SK-N-SH (cell line): ENCODE results near the gene PTPRD. TPM values are rescaled to one million over a fixed set of nuclear protein-coding genes. Genes with fewer than 3 reads are reported as not detected.

Experiments used
- CTCF ChIA-PET: fragments of 300-600, 350-600 bp; formaldehyde crosslinking; extraction: SDS; loops from one replicate; lab custom pipeline; 2021; lab: Yijun Ruan, JAX
- POLR2A ChIA-PET: fragments of 350-600 bp; sonication (Branson Sonifier 250); formaldehyde crosslinking; extraction: SDS; loops from one replicate; lab custom pipeline; 2020; ENCODE audit warnings: antibody characterized with exemption, inconsistent platforms; lab: Yijun Ruan, JAX
- DNase-seq: peaks from one replicate; pipeline ENCODE4 v3.0.0; 2012
- H2AFZ ChIP-seq: fragments of 200-600 bp; sonication (generic); 2 replicates; pipeline ENCODE4 v1.8.1; 2016; ENCODE audit warnings: antibody characterized with exemption, mild to moderate bottlenecking, low read depth
- H3F3A ChIP-seq: fragments of 200-600 bp; sonication (generic); replicated peaks from 2 replicates; pipeline ENCODE3; 2016; ENCODE audit warnings: antibody characterized with exemption, mild to moderate bottlenecking; ENCODE audit not compliant: insufficient read depth
- H3K27ac ChIP-seq, 2 experiments: fragments of 200-500 bp in 1 of 2; fragments of 200-600 bp in 1 of 2; sonication (Bioruptor generic) in 1 of 2; sonication (generic), shearing (Covaris generic) in 1 of 2; 2 replicates each; pipeline versions ENCODE4 v1.5.1 to v1.6.1; 2014 to 2016; ENCODE audit warnings: low read depth in 2 of 2, inconsistent platforms in 1 of 2, low read length in 1 of 2, mild to moderate bottlenecking in 1 of 2, mixed read lengths in 1 of 2
- H3K27me3 ChIP-seq: fragments of 200-600 bp; sonication (generic), shearing (Covaris generic); 2 replicates; pipeline ENCODE4 v1.6.1; 2016; ENCODE audit warnings: mixed run types; ENCODE audit not compliant: insufficient read depth
- H3K36me3 ChIP-seq, 2 experiments: fragments of 200-500 bp in 1 of 2; fragments of 200-600 bp in 1 of 2; sonication (Bioruptor generic) in 1 of 2; sonication (generic) in 1 of 2; replicated peaks in 1 of 2; 2 replicates each; pipeline versions ENCODE3 to v1.5.1; 2014 to 2016; ENCODE audit warnings: low read length in 1 of 2, mild to moderate bottlenecking in 1 of 2; ENCODE audit not compliant: insufficient read depth in 2 of 2, control insufficient read depth in 1 of 2
- H3K4me1 ChIP-seq, 2 experiments: fragments of 200-500 bp in 1 of 2; fragments of 200-600 bp in 1 of 2; sonication (Bioruptor generic) in 1 of 2; sonication (generic), shearing (Covaris generic) in 1 of 2; 2 replicates each; pipeline versions ENCODE4 v1.5.1 to v1.6.1; 2014 to 2016; ENCODE audit warnings: low read depth in 1 of 2, low read length in 1 of 2, mixed run types in 1 of 2; ENCODE audit not compliant: insufficient read depth in 2 of 2, control insufficient read depth in 1 of 2
- H3K4me2 ChIP-seq: fragments of 200-600 bp; sonication (generic), shearing (Covaris generic); 2 replicates; pipeline ENCODE4 v1.6.1; 2017; ENCODE audit warnings: mixed run types
- H3K4me3 ChIP-seq, 2 experiments: fragments of 200-500 bp in 1 of 2; fragments of 200-600 bp in 1 of 2; sonication (Bioruptor generic) in 1 of 2; sonication (generic), shearing (Covaris generic) in 1 of 2; 2 replicates each; pipeline versions ENCODE4 v1.5.1 to v1.8.1; 2014 to 2016; ENCODE audit warnings: low read depth in 2 of 2, inconsistent platforms in 1 of 2, low read length in 1 of 2, mild to moderate bottlenecking in 1 of 2, mixed read lengths in 1 of 2, moderate library complexity in 1 of 2
- H3K79me2 ChIP-seq: fragments of 200-600 bp; sonication (generic); 2 replicates; pipeline ENCODE4 v1.8.1; 2017; ENCODE audit warnings: mild to moderate bottlenecking; ENCODE audit not compliant: insufficient read depth
- H3K9ac ChIP-seq: fragments of 200-600 bp; sonication (generic); 2 replicates; pipeline ENCODE4 v1.6.1; 2017; ENCODE audit warnings: mixed run types
- H3K9me2 ChIP-seq: fragments of 200-600 bp; sonication (generic); 2 replicates; pipeline ENCODE4 v1.6.1; 2017; ENCODE audit warnings: mixed run types
- H3K9me3 ChIP-seq: fragments of 200-600 bp; sonication (generic); 2 replicates; pipeline ENCODE4 v1.6.1; 2017; ENCODE audit warnings: mixed run types, mild to moderate bottlenecking, moderate library complexity
- H4K20me1 ChIP-seq: fragments of 200-600 bp; sonication (generic); 2 replicates; pipeline ENCODE4 v1.6.1; 2017; ENCODE audit warnings: mild to moderate bottlenecking, mixed run types; ENCODE audit not compliant: insufficient read depth
- CHD2 ChIP-seq: fragments of 150-350 bp; IDR thresholded peaks from 2 replicates; pipeline ENCODE4 v1.6.1; 2018; ENCODE audit warnings: low read length; ENCODE audit not compliant: partially characterized antibody
- ELF1 ChIP-seq: IDR thresholded peaks from 2 replicates; pipeline ENCODE4 v1.4.0; 2012
- EP300 ChIP-seq, 2 experiments: IDR thresholded peaks; 2 replicates each; pipeline versions ENCODE4 v1.4.0 to v1.6.1; 2012; ENCODE audit warnings: borderline replicate concordance in 1 of 2, low read depth in 1 of 2, low read length in 1 of 2
- EZH2phosphoT487 ChIP-seq: fragments of 200-600 bp; sonication (generic); IDR thresholded peaks from 2 replicates; pipeline ENCODE4 v1.6.1; 2017; ENCODE audit warnings: low read depth, mixed run types, mild to moderate bottlenecking, antibody characterized with exemption, moderate library complexity, borderline replicate concordance
- FOXJ3 ChIP-seq: sonication (generic); formaldehyde crosslinking; IDR thresholded peaks from 2 replicates; pipeline ENCODE4 v1.5.1; 2020; ENCODE audit warnings: mild to moderate bottlenecking, missing genetic modification reagents
- FOXM1 ChIP-seq: IDR thresholded peaks from 2 replicates; pipeline ENCODE4 v1.4.0; 2012; ENCODE audit warnings: low read depth, mild to moderate bottlenecking
- GABPA ChIP-seq: IDR thresholded peaks from 2 replicates; pipeline ENCODE4 v1.4.0; 2012; ENCODE audit warnings: low read depth, mild to moderate bottlenecking
- IRF3 ChIP-seq: fragments of 150-350 bp; IDR thresholded peaks from 2 replicates; pipeline ENCODE4 v1.6.1; 2016; ENCODE audit warnings: mild to moderate bottlenecking, low read depth, low read length
- MEF2A ChIP-seq: IDR thresholded peaks from 2 replicates; pipeline ENCODE4 v1.4.0; 2012; ENCODE audit warnings: low read depth, borderline replicate concordance
- MXI1 ChIP-seq: IDR thresholded peaks from 2 replicates; pipeline ENCODE4 v1.6.1; 2012; ENCODE audit warnings: mild to moderate bottlenecking, low read depth, low read length, improper control_type of control experiment
- NRF1 ChIP-seq: IDR thresholded peaks from 2 replicates; pipeline ENCODE4 v1.6.1; 2012; ENCODE audit warnings: low read depth, mild to moderate bottlenecking, low read length
- PBX3 ChIP-seq: IDR thresholded peaks from 2 replicates; pipeline ENCODE4; 2012
- POLR2AphosphoS5 ChIP-seq: IDR thresholded peaks from 2 replicates; pipeline ENCODE4 v1.6.1; 2012; ENCODE audit warnings: low read depth, low read length
- RAD21 ChIP-seq: IDR thresholded peaks from 2 replicates; pipeline ENCODE4 v1.6.1; 2012; ENCODE audit warnings: mild to moderate bottlenecking, low read length
- RCOR1 ChIP-seq: fragments of 150-350 bp; IDR thresholded peaks from 2 replicates; pipeline ENCODE4 v1.6.1; 2017; ENCODE audit warnings: antibody characterized with exemption, low read length
- REST ChIP-seq: IDR thresholded peaks from 2 replicates; pipeline ENCODE4 v1.6.1; 2012; ENCODE audit warnings: mild to moderate bottlenecking, low read depth, low read length, moderate library complexity
- TAF1 ChIP-seq: IDR thresholded peaks from 2 replicates; pipeline ENCODE4 v1.6.1; 2012; ENCODE audit warnings: low read depth, mild to moderate bottlenecking, low read length, moderate library complexity, borderline replicate concordance
- WGBS: methylation state at CpG from one replicate; pipeline ENCODE4 v1.1.6; 2017; ENCODE audit warnings: low lambda C conversion rate; 5-methylcytosine and 5-hydroxymethylcytosine counted together
- polyA plus RNA-seq, 3 experiments: library from polyadenylated mRNA; depleted of rRNA; stranded (reverse); fragments of >200 nt; gene quantifications; 2 replicates each; pipeline ENCODE4 v1.2.3, GENCODE V29; 2012

The PTPRD gene
- polyA plus RNA-seq, 1 of the 3 experiments (the other 2 are of a cell fraction) = 0.15 TPM

GRCh38 chr9:8289681-8290080 lies 2323.1 kb downstream of the PTPRD start:
- no peaks in the 10 kb centered on the region for H3F3A ChIP-seq
- H3K4me3 ChIP-seq = no peak overlapping the region
- H3K27ac ChIP-seq = no peak overlapping the region
- no peaks in the 10 kb centered on the region for H4K20me1 ChIP-seq
- CTCF ChIA-PET = no interaction called here
- POLR2A ChIA-PET = no interaction called here
- no peaks in the 10 kb centered on the region for H3K9me3 ChIP-seq
- DNase-seq = no peak
- no peak overlapping the region for H3K4me2 ChIP-seq
- WGBS = 37% methylated on average over 2 of the region's 2 CpGs
- no peaks in the 10 kb centered on the region for H3K9me2 ChIP-seq
- no peak for TF ChIP-seq GABPA
- no peak for TF ChIP-seq POLR2AphosphoS5
- TF ChIP-seq EP300 (IDR thresholded peaks at IDR 0.05; ENCODE audit: borderline replicate concordance in 1 of 2, low read depth in 1 of 2, low read length in 1 of 2) = no peak
- TF ChIP-seq MXI1 = no peak
- H2AFZ ChIP-seq = no peak overlapping the region
- no peaks in the 10 kb centered on the region for H3K79me2 ChIP-seq
- peaks cover 0 to 3% of the 10 kb centered on the region in 2 experiments; a peak in 1 of 4 replicates for H3K4me1 ChIP-seq
- no peaks in the 10 kb centered on the region for H3K27me3 ChIP-seq
- no peaks in the 10 kb centered on the region for H3K36me3 ChIP-seq
- no peak overlapping the region for H3K9ac ChIP-seq

GRCh38 chr9:8287970-8288369 lies 2324.8 kb downstream of the PTPRD start:
- CTCF ChIA-PET = no interaction called here
- WGBS = 20% methylated on average over 2 of the region's 2 CpGs

GRCh38 chr9:8287501-8287900 lies 2325.3 kb downstream of the PTPRD start:
- ChIA-PET POLR2A (no interaction called here), CTCF (no interaction called here)
- Histone ChIP-seq H3K4me1 (peaks cover 0 to 3% of the 10 kb centered on the region in 2 experiments; a peak in 1 of 4 replicates), H3K36me3 (no peaks in the 10 kb centered on the region), H4K20me1 (no peaks in the 10 kb centered on the region), H3K4me3 (no peak overlapping the region), H3K4me2 (no peak overlapping the region), H3K9ac (no peak overlapping the region), H2AFZ (no peak overlapping the region), H3K9me2 (no peaks in the 10 kb centered on the region), H3F3A (no peaks in the 10 kb centered on the region), H3K27ac (no peak overlapping the region), H3K27me3 (no peaks in the 10 kb centered on the region), H3K79me2 (no peaks in the 10 kb centered on the region), H3K9me3 (no peaks in the 10 kb centered on the region)
- DNase-seq = no peak
- 31% methylated on average over 2 of the region's 2 CpGs for WGBS
- TF ChIP-seq MXI1 (no peak), FOXM1 (no peak), RAD21 (no peak), RCOR1 (no peak), PBX3 (no peak), EZH2phosphoT487 (no peak), ELF1 (no peak), EP300 (IDR thresholded peaks at IDR 0.05; ENCODE audit: borderline replicate concordance in 1 of 2, low read depth in 1 of 2, low read length in 1 of 2) (no peak), REST (no peak), FOXJ3 (CRISPR knock-in tag) (no peak), MEF2A (no peak), IRF3 (no peak), CHD2 (no peak), GABPA (no peak), POLR2AphosphoS5 (no peak), TAF1 (no peak)

More at GRCh38 chr9:8287970-8288369, 2324.8 kb downstream of the PTPRD start:
- Histone ChIP-seq H3K4me1 (peaks cover 0 to 3% of the 10 kb centered on the region in 2 experiments; a peak in 1 of 4 replicates), H3K79me2 (no peaks in the 10 kb centered on the region), H3K4me2 (no peak overlapping the region), H3F3A (no peaks in the 10 kb centered on the region), H3K27ac (no peak overlapping the region), H3K9me3 (no peaks in the 10 kb centered on the region), H3K9ac (no peak overlapping the region), H3K27me3 (no peaks in the 10 kb centered on the region), H4K20me1 (no peaks in the 10 kb centered on the region), H3K4me3 (no peak overlapping the region), H3K9me2 (no peaks in the 10 kb centered on the region), H3K36me3 (no peaks in the 10 kb centered on the region), H2AFZ (no peak overlapping the region)
- POLR2A ChIA-PET = no interaction called here
- DNase-seq = no peak
- TF ChIP-seq NRF1 (no peak), RAD21 (no peak)
